ENCODE results near the gene GREM2. TPM values are rescaled to one million over a fixed set of nuclear protein-coding genes. Genes with fewer than 3 reads are reported as not detected.

GREM2 gene
- total RNA-seq, 2 donors from 2014 or later, result 1.6 TPM

DNA sequence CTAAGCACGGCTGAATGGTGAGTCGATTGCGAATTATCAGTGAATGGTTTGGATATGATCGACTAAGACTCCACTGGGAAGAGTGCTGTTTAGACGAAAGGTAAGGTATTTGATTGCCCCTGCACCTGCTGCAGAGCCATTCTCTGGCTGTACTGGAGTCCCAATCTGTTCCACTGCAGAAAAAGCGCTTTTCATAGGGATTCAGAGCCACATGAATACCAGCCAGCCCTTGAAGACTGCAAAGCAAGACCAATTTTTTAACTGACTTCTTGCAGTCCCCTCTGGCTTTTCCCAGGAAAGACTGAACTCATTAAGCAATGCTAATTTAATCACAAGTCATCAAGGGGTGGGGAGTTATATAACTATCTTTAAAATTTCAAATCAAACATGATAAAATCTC is 1.3 kb downstream of the GREM2 start:
- Histone ChIP-seq H3K4me1 (replicated peaks) (no peaks in the 10 kb centered on the region), H3K9me3 (no peaks in the 10 kb centered on the region), H3K27me3 (replicated peaks; ENCODE audit: insufficient read depth) (no peaks in the 10 kb centered on the region), H3K36me3 (no peaks in the 10 kb centered on the region), H3K27ac (no peak overlapping the region), H3K4me3 (no peak overlapping the region)
- intact Hi-C loops (cut with DNase I), result no loop called here
- DNase-seq (ENCODE audit: low spot score), result no peak
- TF ChIP-seq, protein P1, sequence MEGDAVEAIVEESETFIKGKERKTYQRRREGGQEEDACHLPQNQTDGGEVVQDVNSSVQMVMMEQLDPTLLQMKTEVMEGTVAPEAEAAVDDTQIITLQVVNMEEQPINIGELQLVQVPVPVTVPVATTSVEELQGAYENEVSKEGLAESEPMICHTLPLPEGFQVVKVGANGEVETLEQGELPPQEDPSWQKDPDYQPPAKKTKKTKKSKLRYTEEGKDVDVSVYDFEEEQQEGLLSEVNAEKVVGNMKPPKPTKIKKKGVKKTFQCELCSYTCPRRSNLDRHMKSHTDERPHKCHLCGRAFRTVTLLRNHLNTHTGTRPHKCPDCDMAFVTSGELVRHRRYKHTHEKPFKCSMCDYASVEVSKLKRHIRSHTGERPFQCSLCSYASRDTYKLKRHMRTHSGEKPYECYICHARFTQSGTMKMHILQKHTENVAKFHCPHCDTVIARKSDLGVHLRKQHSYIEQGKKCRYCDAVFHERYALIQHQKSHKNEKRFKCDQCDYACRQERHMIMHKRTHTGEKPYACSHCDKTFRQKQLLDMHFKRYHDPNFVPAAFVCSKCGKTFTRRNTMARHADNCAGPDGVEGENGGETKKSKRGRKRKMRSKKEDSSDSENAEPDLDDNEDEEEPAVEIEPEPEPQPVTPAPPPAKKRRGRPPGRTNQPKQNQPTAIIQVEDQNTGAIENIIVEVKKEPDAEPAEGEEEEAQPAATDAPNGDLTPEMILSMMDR (IDR thresholded peaks at IDR 0.05), result no peak
- TF ChIP-seq POLR2A (IDR thresholded peaks at IDR 0.05), result no peak
- TF ChIP-seq POLR2AphosphoS5 (IDR thresholded peaks at IDR 0.05), result no peak
- 76% methylated on average over 6 of the region's 6 CpGs for WGBS

DNA sequence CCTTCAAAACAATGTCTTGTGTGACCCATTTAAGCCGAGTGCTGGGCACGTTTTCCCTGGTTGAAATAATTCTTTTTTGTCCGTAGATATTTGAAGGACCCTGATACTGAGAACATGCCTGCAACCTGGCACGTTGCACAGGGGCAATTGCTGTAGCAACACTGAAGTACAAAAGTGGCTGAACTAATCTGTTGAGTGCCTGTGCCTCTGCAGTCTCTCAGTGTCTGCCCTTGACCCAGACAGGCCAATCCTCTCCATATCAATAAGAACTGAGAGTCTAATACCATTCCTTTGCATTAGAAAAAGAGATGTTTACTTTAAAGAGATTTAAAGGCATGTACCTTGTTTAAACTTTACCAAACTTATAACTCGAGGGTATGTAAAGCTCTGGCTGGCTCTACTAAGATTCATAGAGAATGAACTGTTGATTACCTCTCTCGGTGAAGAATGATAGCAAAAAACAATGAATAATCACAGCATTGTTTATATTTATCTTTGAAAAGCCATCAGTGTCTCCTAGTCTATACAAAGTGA is 2.4 kb downstream of the GREM2 start:
- TF ChIP-seq POLR2A (IDR thresholded peaks at IDR 0.05) (no peak), POLR2AphosphoS5 (IDR thresholded peaks at IDR 0.05) (no peak)
- TF ChIP-seq, protein P1 (IDR thresholded peaks at IDR 0.05), result no peak
- DNase-seq (ENCODE audit: low spot score), result no peak
- Histone ChIP-seq H3K27ac (no peak overlapping the region), H3K4me3 (no peak overlapping the region), H3K4me1 (replicated peaks) (no peaks in the 10 kb centered on the region), H3K36me3 (no peaks in the 10 kb centered on the region), H3K9me3 (no peaks in the 10 kb centered on the region), H3K27me3 (replicated peaks; ENCODE audit: insufficient read depth) (no peaks in the 10 kb centered on the region)
- intact Hi-C loops (cut with DNase I), result loop anchor here (10.0 kb wide), 1 partner anchor 585 kb away; no protein-coding TSS in a partner anchor
- WGBS, result 70% methylated on average over 6 of the region's 6 CpGs

DNA sequence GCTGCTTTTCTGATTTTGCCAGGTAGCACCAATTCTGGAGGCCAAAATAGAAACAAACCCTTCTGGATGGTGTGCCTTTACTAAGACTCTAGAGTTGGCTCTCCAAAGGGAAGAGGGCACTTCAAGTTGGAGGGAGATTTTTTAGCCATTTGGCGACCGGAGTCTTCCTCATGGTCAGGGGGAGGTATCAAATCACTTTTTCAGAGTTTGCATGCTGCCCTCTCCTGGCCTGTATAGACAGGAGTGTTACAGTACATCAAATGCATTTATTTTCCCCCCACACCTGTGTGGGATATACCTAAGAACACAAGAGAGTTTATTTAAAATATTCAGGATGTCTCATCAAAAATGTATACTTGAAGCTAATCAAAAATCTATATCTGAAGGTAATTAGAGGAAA is 3.2 kb downstream of the GREM2 start:
- TF ChIP-seq POLR2A (IDR thresholded peaks at IDR 0.05) (no peak), POLR2AphosphoS5 (IDR thresholded peaks at IDR 0.05) (no peak)
- TF ChIP-seq, protein P1 (IDR thresholded peaks at IDR 0.05), result peak in 2 of 4 experiments; percentile 24 to 49
- Histone ChIP-seq H3K36me3 (no peaks in the 10 kb centered on the region), H3K27ac (no peak overlapping the region), H3K27me3 (replicated peaks; ENCODE audit: insufficient read depth) (no peaks in the 10 kb centered on the region), H3K4me1 (replicated peaks) (no peaks in the 10 kb centered on the region), H3K9me3 (no peaks in the 10 kb centered on the region), H3K4me3 (no peak overlapping the region)
- no peak for DNase-seq (ENCODE audit: low spot score)
- WGBS, result 53% methylated on average over 2 of the region's 2 CpGs
- intact Hi-C loops (cut with DNase I), result loop anchor here (10.0 kb wide), 1 partner anchor 584 kb away; no protein-coding TSS in a partner anchor

DNA sequence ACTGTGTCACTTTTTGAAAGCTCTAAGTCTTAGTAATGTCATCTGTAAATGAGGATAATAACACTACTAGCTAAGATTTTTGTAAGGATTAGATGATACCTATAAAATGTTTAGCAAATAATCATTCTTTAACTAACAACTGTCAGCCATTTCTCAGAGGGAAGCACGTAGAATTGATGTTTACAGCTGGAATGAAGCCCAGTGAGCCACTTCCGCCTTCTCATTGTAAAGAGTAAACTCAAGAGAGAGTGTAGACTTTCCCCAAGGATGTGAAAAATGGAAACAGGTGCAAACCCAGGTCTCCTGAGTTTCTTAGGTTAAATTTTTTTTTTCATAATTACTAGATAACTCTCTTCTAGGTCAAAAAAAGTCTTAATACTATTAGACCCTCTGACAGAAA is 4.9 kb downstream of the GREM2 start:
- Histone ChIP-seq H3K9me3 (no peaks in the 10 kb centered on the region), H3K27me3 (replicated peaks; ENCODE audit: insufficient read depth) (no peaks in the 10 kb centered on the region), H3K36me3 (no peaks in the 10 kb centered on the region), H3K4me3 (no peak overlapping the region), H3K4me1 (replicated peaks) (no peaks in the 10 kb centered on the region), H3K27ac (no peak overlapping the region)
- TF ChIP-seq, protein P1 (IDR thresholded peaks at IDR 0.05), result no peak
- intact Hi-C loops (cut with DNase I), result loop anchor here (10.0 kb wide), 1 partner anchor 582 kb away; no protein-coding TSS in a partner anchor
- 47% methylated on average over 2 of the region's 2 CpGs for WGBS
- DNase-seq (ENCODE audit: low spot score), result no peak

DNA sequence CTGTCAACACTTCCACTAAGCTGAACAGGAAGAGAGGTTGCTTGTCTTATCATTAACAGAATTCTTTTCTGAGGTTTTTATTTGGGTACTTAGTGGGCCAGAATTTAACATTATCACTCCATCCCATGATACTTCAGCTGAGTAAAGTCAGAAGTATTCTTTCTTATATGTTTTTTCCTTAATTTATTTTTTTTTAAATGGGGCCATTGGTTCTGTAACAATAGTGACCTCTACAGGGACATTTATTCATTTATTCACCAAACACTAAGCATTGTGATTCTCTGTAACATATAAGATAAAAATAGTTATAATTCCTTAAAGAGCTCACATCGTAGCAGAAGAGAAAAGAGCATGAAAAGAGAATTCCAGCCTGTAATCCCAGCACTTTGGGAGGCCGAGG is 9.8 kb downstream of the GREM2 start:
- Histone ChIP-seq H3K4me3 (no peak overlapping the region), H3K9me3 (no peaks in the 10 kb centered on the region), H3K27ac (no peak overlapping the region), H3K4me1 (replicated peaks) (no peaks in the 10 kb centered on the region), H3K27me3 (replicated peaks; ENCODE audit: insufficient read depth) (no peaks in the 10 kb centered on the region), H3K36me3 (no peaks in the 10 kb centered on the region)
- intact Hi-C loops (cut with DNase I), result loop anchor here (10.0 kb wide), 1 partner anchor 577 kb away; no protein-coding TSS in a partner anchor
- TF ChIP-seq, protein P1 (IDR thresholded peaks at IDR 0.05), result no peak
- no peak for TF ChIP-seq POLR2A (IDR thresholded peaks at IDR 0.05)
- TF ChIP-seq POLR2AphosphoS5 (IDR thresholded peaks at IDR 0.05), result no peak
- no peak for DNase-seq (ENCODE audit: low spot score)
- 89% methylated on average over 2 of the region's 2 CpGs for WGBS

All from prostate gland (tissue), 2 donors.